ENCODE data around the gene ATG7. TPM values are rescaled to one million over a fixed set of nuclear protein-coding genes. Genes with fewer than 3 reads are reported as not detected.

ATG7 gene
- total RNA-seq, 2 experiments from 2014 or later, result 36.8 to 40.0 TPM

DNA sequence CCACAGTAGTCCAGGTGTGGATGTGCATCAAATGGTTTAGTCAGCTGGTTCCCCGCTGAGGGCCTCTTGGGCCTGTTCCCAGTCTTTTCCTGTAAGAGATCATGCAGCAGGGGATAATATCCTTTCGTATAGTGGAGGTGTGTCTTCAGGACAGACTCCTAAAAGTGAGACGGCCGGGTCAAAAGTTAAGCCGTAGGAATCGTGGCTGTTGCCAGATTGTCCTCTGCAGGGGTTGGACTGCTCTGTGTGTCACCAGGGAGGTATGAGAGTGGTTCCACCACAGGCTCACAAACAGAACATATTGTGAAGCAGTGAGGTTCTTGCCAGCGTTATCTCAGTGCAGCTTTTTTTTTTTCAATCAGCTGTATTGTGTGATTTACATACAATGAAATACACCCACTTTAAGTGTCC, 276.5 kb downstream of the ATG7 start:
- ATAC-seq (no peak), DNase-seq (no peak)
- H3K4me1 Mint-ChIP-seq (ENCODE audit: low read depth), result no peaks in the 10 kb centered on the region
- no peak overlapping the region for H3K4me3 Mint-ChIP-seq
- no peaks in the 10 kb centered on the region for H3K27me3 Mint-ChIP-seq (ENCODE audit: low read depth)
- ChIA-PET CTCF (no interaction called here), POLR2A (no interaction called here)
- H3K9me3 Mint-ChIP-seq (ENCODE audit: insufficient read depth), result no peaks in the 10 kb centered on the region
- H3K27ac Mint-ChIP-seq, result no peak overlapping the region
- peaks cover 19% of the 10 kb centered on the region for H3K36me3 Mint-ChIP-seq (ENCODE audit: low read depth)

- H3K4me3 Mint-ChIP-seq, result no peak overlapping the region
- H3K27me3 Mint-ChIP-seq (ENCODE audit: low read depth), result no peaks in the 10 kb centered on the region
- no peak overlapping the region for H3K27ac Mint-ChIP-seq
- CTCF ChIA-PET, result no interaction called here
- no peaks in the 10 kb centered on the region for H3K9me3 Mint-ChIP-seq (ENCODE audit: insufficient read depth)
- DNase-seq (no peak), ATAC-seq (no peak)
- no peaks in the 10 kb centered on the region for H3K4me1 Mint-ChIP-seq (ENCODE audit: low read depth)
- POLR2A ChIA-PET, result no interaction called here
- peaks cover 19% of the 10 kb centered on the region for H3K36me3 Mint-ChIP-seq (ENCODE audit: low read depth)
Observed at GRCh38 chr3:11549580-11550140, 277.5 kb downstream of the ATG7 start.

DNA sequence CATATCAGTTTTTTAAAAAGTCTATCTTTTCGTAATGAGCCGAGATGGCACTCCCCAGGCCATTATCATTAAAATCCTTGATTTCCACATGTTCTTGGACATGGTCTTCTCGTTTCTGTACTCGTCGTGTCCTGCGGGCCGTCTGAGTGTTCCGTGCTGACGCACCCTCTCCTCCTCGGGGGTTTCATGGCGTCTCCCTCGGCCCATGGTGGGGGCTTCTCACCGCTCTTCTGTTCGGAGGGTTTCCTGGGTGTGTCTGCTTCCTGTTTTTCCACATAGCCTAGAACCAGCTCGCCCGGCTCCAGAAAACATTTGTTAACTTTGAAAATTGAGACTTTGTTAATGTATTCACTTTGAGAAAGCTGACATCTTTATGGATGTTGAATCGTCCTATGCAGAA, 278.8 kb downstream of the ATG7 start:
- CTCF ChIA-PET, result no interaction called here
- no peaks in the 10 kb centered on the region for H3K27me3 Mint-ChIP-seq (ENCODE audit: low read depth)
- no peak overlapping the region for H3K27ac Mint-ChIP-seq
- no peak for ATAC-seq
- DNase-seq, result no peak
- H3K36me3 Mint-ChIP-seq (ENCODE audit: low read depth), result peaks cover 24% of the 10 kb centered on the region
- no peaks in the 10 kb centered on the region for H3K4me1 Mint-ChIP-seq (ENCODE audit: low read depth)
- H3K4me3 Mint-ChIP-seq, result no peak overlapping the region
- POLR2A ChIA-PET, result no interaction called here
- no peaks in the 10 kb centered on the region for H3K9me3 Mint-ChIP-seq (ENCODE audit: insufficient read depth)

DNA sequence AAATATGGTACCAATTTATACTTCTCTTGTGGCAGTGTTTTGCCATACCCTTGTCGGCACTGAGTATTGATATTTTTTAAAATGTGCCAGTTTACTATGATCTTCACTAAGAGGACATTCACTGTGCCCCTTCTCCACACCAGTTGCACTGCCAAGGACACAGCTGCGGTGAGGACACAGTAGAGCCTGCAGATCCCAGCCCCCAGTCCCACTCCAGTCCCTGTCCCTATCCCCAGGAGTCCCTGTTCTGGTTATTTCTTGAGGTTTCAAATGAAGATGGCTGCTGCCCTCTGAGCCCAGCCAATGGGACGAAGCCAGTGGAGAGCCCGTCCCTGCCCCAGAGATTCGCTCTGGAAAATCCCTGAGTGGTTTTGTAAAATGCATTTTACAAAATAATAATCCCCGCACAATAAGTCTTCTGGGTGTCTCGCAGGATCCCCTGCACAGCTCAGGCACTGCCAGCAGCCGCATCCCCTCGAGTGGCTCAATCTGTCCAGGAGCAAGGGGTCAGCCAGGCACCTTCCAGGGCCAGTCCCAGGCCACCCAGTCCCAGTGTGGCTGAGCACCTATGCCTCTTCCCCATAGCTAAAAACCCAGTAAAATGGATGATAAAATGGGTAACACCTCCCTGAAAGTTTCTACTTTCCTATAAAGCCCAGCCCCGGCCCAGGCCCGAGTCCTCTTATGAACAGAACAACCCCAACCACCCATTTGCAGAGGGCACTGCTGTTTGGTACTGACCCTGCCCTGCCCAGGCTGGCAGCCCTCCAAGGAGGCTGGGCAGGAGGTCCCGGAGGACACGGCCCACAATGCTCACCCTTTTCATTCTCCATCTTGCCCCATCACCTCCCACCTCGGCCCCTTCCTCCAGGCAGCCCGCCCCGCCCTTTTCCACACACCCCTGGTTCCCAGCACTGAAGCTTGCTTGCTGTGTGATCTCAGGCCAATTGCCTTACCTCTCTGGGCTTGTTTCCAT, 280.4 kb downstream of the ATG7 start:
- ATAC-seq (no peak), DNase-seq (no peak)
- H3K27ac Mint-ChIP-seq, result no peak overlapping the region
- peaks cover 34% of the 10 kb centered on the region for H3K36me3 Mint-ChIP-seq (ENCODE audit: low read depth)
- POLR2A ChIA-PET, result no interaction called here
- H3K27me3 Mint-ChIP-seq (ENCODE audit: low read depth), result no peaks in the 10 kb centered on the region
- H3K4me1 Mint-ChIP-seq (ENCODE audit: low read depth), result no peaks in the 10 kb centered on the region
- no peak overlapping the region for H3K4me3 Mint-ChIP-seq
- H3K9me3 Mint-ChIP-seq (ENCODE audit: insufficient read depth), result no peaks in the 10 kb centered on the region
- CTCF ChIA-PET, result no interaction called here

GRCh38 chr3:11553436-11554235, 281.4 kb downstream of the ATG7 start:
- Mint-ChIP-seq H3K4me1 (ENCODE audit: low read depth) (peaks cover 2% of the 10 kb centered on the region), H3K9me3 (ENCODE audit: insufficient read depth) (no peaks in the 10 kb centered on the region), H3K27ac (no peak overlapping the region), H3K27me3 (ENCODE audit: low read depth) (no peaks in the 10 kb centered on the region), H3K4me3 (no peak overlapping the region), H3K36me3 (ENCODE audit: low read depth) (peaks cover 41% of the 10 kb centered on the region)
- no peak for DNase-seq
- ChIA-PET POLR2A (no interaction called here), CTCF (interaction anchor here (1.9 kb wide), 1 partner anchor 174 kb away, joined by 4 read pairs; no protein-coding TSS in a partner anchor)
- no peak for ATAC-seq

DNA sequence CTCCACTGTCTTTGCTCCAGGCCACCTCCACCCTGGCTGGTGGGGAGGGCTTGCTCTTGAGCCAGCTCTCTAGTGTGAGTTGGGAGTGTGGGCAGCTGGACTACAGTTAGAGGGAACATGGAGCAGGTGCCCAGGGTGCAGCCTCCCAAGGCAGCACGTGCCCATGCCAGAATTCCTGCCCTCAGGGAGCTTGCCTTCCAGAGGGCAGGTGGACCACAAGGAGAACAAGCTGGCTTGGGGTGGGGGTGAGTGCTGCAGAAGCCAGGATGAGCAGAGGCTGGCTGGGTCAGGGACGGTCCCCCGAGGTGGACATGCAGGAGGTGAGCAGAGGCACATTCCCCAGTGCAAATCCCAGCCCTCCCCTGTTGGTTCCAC, 282.0 kb downstream of the ATG7 start:
- peaks cover 41% of the 10 kb centered on the region for H3K36me3 Mint-ChIP-seq (ENCODE audit: low read depth)
- H3K27me3 Mint-ChIP-seq (ENCODE audit: low read depth), result no peaks in the 10 kb centered on the region
- DNase-seq (no peak), ATAC-seq (no peak)
- no peak overlapping the region for H3K27ac Mint-ChIP-seq
- no peak overlapping the region for H3K4me3 Mint-ChIP-seq
- ChIA-PET CTCF (interaction anchor here (1.9 kb wide), 1 partner anchor 175 kb away, joined by 4 read pairs; no protein-coding TSS in a partner anchor), POLR2A (no interaction called here)
- H3K9me3 Mint-ChIP-seq (ENCODE audit: insufficient read depth), result no peaks in the 10 kb centered on the region
- H3K4me1 Mint-ChIP-seq (ENCODE audit: low read depth), result peaks cover 2% of the 10 kb centered on the region

- no peak for DNase-seq
Observed at GRCh38 chr3:11554666-11555065, 282.5 kb downstream of the ATG7 start.

GRCh38 chr3:11555211-11555782, 283.1 kb downstream of the ATG7 start:
- DNase-seq (no peak), ATAC-seq (no peak)
- Mint-ChIP-seq H3K27me3 (ENCODE audit: low read depth) (no peaks in the 10 kb centered on the region), H3K36me3 (ENCODE audit: low read depth) (peaks cover 41% of the 10 kb centered on the region), H3K4me1 (ENCODE audit: low read depth) (peaks cover 4% of the 10 kb centered on the region), H3K4me3 (no peak overlapping the region), H3K27ac (no peak overlapping the region), H3K9me3 (ENCODE audit: insufficient read depth) (no peaks in the 10 kb centered on the region)
- POLR2A ChIA-PET, result no interaction called here
- CTCF ChIA-PET, result interaction anchor here (1.9 kb wide), 1 partner anchor 176 kb away, joined by 4 read pairs; no protein-coding TSS in a partner anchor

More at GRCh38 chr3:11554666-11555065, 282.5 kb downstream of the ATG7 start:
- Mint-ChIP-seq H3K36me3 (ENCODE audit: low read depth) (peaks cover 41% of the 10 kb centered on the region), H3K4me1 (ENCODE audit: low read depth) (peaks cover 2% of the 10 kb centered on the region), H3K4me3 (no peak overlapping the region), H3K27ac (no peak overlapping the region), H3K9me3 (ENCODE audit: insufficient read depth) (no peaks in the 10 kb centered on the region), H3K27me3 (ENCODE audit: low read depth) (no peaks in the 10 kb centered on the region)
- ATAC-seq, result no peak
- CTCF ChIA-PET, result interaction anchor here (1.9 kb wide), 1 partner anchor 175 kb away, joined by 4 read pairs; no protein-coding TSS in a partner anchor
- POLR2A ChIA-PET, result no interaction called here

- POLR2A ChIA-PET, result interaction anchor here (0.6 kb wide), 1 partner anchor 1934 kb away, joined by 3 read pairs; no protein-coding TSS in a partner anchor
- CTCF ChIA-PET, result no interaction called here
- H3K9me3 Mint-ChIP-seq (ENCODE audit: insufficient read depth), result no peaks in the 10 kb centered on the region
Observed at GRCh38 chr3:11555881-11556633, 283.9 kb downstream of the ATG7 start.

DNA sequence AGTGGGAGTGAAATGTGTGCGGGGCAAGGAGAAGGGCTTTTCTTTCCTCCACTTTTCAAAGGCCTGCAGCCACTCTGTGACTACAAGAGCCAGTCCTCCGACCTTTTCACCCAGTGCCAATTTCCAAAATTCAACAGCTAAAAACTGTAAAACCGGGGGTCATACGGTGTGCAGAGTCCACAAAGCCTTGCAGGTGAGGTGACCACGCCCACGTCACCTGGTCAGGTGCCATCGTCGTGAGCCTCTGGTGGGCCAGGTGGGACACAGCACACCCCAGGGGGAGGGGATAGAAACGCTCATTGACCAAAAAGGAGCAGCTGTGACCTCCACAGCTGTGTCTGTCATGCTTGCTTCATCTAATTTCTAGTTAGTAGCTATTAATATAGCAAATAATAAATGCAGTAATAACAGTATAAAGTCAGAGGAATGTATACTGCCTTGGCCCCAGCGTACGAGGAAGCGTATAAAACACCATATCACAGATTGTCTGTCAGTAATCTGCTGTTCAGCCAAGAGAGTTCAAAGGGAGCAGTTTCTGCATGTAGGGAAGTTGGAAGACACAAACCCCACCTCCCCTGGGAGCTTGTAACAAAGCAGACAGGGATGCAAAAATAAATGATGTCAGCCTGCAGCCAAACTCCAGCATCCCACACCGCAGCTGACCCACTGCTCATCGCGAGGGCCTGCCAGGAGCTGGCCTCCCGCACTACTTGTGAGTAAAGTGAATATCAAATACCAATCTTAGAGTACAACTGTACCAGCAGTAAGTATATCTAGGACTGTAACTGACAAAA, 284.9 kb downstream of the ATG7 start:
- Mint-ChIP-seq H3K9me3 (ENCODE audit: insufficient read depth) (no peaks in the 10 kb centered on the region), H3K36me3 (ENCODE audit: low read depth) (peaks cover 36% of the 10 kb centered on the region), H3K27me3 (ENCODE audit: low read depth) (no peaks in the 10 kb centered on the region), H3K27ac (peak overlapping the region; percentile 12), H3K4me1 (ENCODE audit: low read depth) (peaks cover 4% of the 10 kb centered on the region), H3K4me3 (no peak overlapping the region)
- ChIA-PET CTCF (no interaction called here), POLR2A (no interaction called here)
- DNase-seq (no peak), ATAC-seq (no peak)

More at GRCh38 chr3:11555881-11556633, 283.9 kb downstream of the ATG7 start:
- peaks cover 4% of the 10 kb centered on the region for H3K4me1 Mint-ChIP-seq (ENCODE audit: low read depth)
- no peak for DNase-seq
- H3K36me3 Mint-ChIP-seq (ENCODE audit: low read depth), result peaks cover 38% of the 10 kb centered on the region
- no peak overlapping the region for H3K27ac Mint-ChIP-seq
- no peak for ATAC-seq
- H3K4me3 Mint-ChIP-seq, result no peak overlapping the region
- H3K27me3 Mint-ChIP-seq (ENCODE audit: low read depth), result no peaks in the 10 kb centered on the region
